HTERT RPE-1 (cell line): ENCODE results near the gene CNDP1.
"Not testable (repeated sequence)": the region's sequence is repeated elsewhere in the genome, so short reads cannot be mapped to it uniquely, and the experiment has no call there.

Experiments used
- in situ Hi-C: fragments of 300-500 bp; cut with MboI; formaldehyde crosslinking; loops from 4 replicates; pipeline ENCODE4 v1.14.3; 2020; ENCODE audit warnings: low sequenced_read_pairs

Gene CNDP1

GRCh38 chr18:74534150-74534969 is at the start of gene CNDP1:
Gene CNDP1, plus strand, starts transcription at chr18:74534500. Its CDS starts 168 bp downstream, at chr18:74534668.
- in situ Hi-C loops = no loop called here

- in situ Hi-C loops = no loop called here
Measured at GRCh38 chr18:74486119-74486849, 48.0 kb upstream of the CNDP1 start.

- in situ Hi-C loops = no loop called here
Measured at GRCh38 chr18:74488354-74488753, 45.9 kb upstream of the CNDP1 start.

GRCh38 chr18:74488864-74489263 is 45.4 kb upstream of the CNDP1 start:
- in situ Hi-C loops = no loop called here

- in situ Hi-C loops = no loop called here
Measured at GRCh38 chr18:74489676-74490075, 44.6 kb upstream of the CNDP1 start.

GRCh38 chr18:74492259-74492658 is 42.0 kb upstream of the CNDP1 start:
- in situ Hi-C loops = no loop called here

- in situ Hi-C loops = no loop called here
Measured at GRCh38 chr18:74493689-74494088, 40.6 kb upstream of the CNDP1 start.

GRCh38 chr18:74494514-74494913 is 39.8 kb upstream of the CNDP1 start:
- in situ Hi-C loops = no loop called here

- in situ Hi-C loops = no loop called here
Measured at GRCh38 chr18:74495581-74496507, 38.5 kb upstream of the CNDP1 start, which contains the start of gene CNDP2. Gene CNDP2, plus strand, starts transcription at chr18:74496363. Its CDS starts 3,611 bp downstream, at chr18:74499974.

GRCh38 chr18:74496508-74497323 is 37.6 kb upstream of the CNDP1 start:
- in situ Hi-C loops = no loop called here

GRCh38 chr18:74497324-74497676 is 37.0 kb upstream of the CNDP1 start:
- in situ Hi-C loops = no loop called here

- in situ Hi-C loops = no loop called here
Measured at GRCh38 chr18:74497778-74498177, 36.5 kb upstream of the CNDP1 start.

- in situ Hi-C loops = no loop called here
Measured at GRCh38 chr18:74498712-74499627, 35.3 kb upstream of the CNDP1 start.

GRCh38 chr18:74499633-74500032 is 34.7 kb upstream of the CNDP1 start:
- in situ Hi-C loops = no loop called here

GRCh38 chr18:74500372-74500771 is 33.9 kb upstream of the CNDP1 start:
- in situ Hi-C loops = no loop called here

- in situ Hi-C loops = not testable (repeated sequence)
Measured at GRCh38 chr18:74500774-74501173, 33.5 kb upstream of the CNDP1 start.

- in situ Hi-C loops = no loop called here
Measured at GRCh38 chr18:74501386-74501785, 32.9 kb upstream of the CNDP1 start.

GRCh38 chr18:74503137-74503536 is 31.2 kb upstream of the CNDP1 start:
- in situ Hi-C loops = no loop called here

- in situ Hi-C loops = no loop called here
Measured at GRCh38 chr18:74505776-74506175, 28.5 kb upstream of the CNDP1 start.
